Measurements from ENCODE around the gene MYO7A. TPM values are rescaled to one million over a fixed set of nuclear protein-coding genes. Genes with fewer than 3 reads are reported as not detected.

MYO7A gene
- total and polyA plus RNA-seq, 2 of the 4 experiments (the other 2 are of a cell fraction): 0.02 TPM; not detected in 1

DNA sequence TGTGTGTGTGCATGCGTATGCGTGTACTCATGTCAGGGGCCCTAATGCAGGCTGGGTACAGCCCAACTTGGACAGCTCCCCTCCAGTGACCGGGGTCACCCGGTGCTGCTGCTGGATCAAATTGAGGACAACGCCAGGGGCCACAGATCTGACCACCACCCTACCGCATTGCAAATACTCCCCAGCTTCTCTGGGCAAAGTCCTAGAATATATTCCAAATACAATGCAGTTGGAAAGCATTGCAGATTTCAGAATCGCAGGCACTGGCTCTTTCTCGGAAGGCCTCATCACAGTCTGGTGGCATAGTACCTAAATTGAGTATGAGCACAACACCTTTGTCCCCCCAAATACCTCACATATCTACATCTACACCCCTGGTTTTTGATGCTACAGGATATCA, 43.2 kb downstream of the MYO7A start:
- H2AK9ac ChIP-seq (replicated peaks; ENCODE audit: low read depth, low read length, poor library complexity): no peak overlapping the region
- ChIA-PET CTCF (no interaction called here), POLR2A (ENCODE audit: unreplicated experiment) (no interaction called here)
- no peak overlapping the region for H4K91ac ChIP-seq (ENCODE audit: insufficient read depth, low read depth, low read length)
- H3K4ac ChIP-seq (ENCODE audit: low read depth, low read length): no peak overlapping the region
- H2BK15ac ChIP-seq (ENCODE audit: low read depth, low read length): no peak overlapping the region
- no peak overlapping the region for H4K8ac ChIP-seq (ENCODE audit: low read depth in 2 of 2, low read length in 2 of 2)
- WGBS, 2 experiments (ENCODE audit: extremely low coverage in 2 of 2, insufficient read length in 1 of 2): 86% methylated on average over 3 of the region's 8 CpGs; no CpG with 5 or more reads in 1 of the 2 experiments
- no peaks in the 10 kb centered on the region for H3K9me3 ChIP-seq (ENCODE audit: control insufficient read depth, insufficient read depth, low read length)
- no peak overlapping the region for H4K5ac ChIP-seq (ENCODE audit: low read depth, low read length)
- no peaks in the 10 kb centered on the region for H4K20me1 ChIP-seq (ENCODE audit: insufficient read depth, low read length)
- H3K9ac ChIP-seq (ENCODE audit: low read depth, low read length): no peak overlapping the region
- H3K27me3 ChIP-seq (ENCODE audit: control insufficient read depth, insufficient read depth, low read length): peaks cover 40% of the 10 kb centered on the region
- H2BK5ac ChIP-seq (ENCODE audit: low read depth, low read length, poor library complexity, severe bottlenecking): no peak overlapping the region
- no peak overlapping the region for H2AFZ ChIP-seq (replicated peaks; ENCODE audit: low read length, poor library complexity)
- TF ChIP-seq, protein P1, sequence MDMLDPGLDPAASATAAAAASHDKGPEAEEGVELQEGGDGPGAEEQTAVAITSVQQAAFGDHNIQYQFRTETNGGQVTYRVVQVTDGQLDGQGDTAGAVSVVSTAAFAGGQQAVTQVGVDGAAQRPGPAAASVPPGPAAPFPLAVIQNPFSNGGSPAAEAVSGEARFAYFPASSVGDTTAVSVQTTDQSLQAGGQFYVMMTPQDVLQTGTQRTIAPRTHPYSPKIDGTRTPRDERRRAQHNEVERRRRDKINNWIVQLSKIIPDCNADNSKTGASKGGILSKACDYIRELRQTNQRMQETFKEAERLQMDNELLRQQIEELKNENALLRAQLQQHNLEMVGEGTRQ (IDR thresholded peaks at IDR 0.05; ENCODE audit: low read depth, low read length): no peak
- TF ChIP-seq MXI1 (IDR thresholded peaks at IDR 0.05; ENCODE audit: borderline replicate concordance, low read depth, low read length): no peak
- TF ChIP-seq CEBPB (IDR thresholded peaks at IDR 0.05; ENCODE audit: low read depth, low read length): no peak
- TF ChIP-seq MAZ (IDR thresholded peaks at IDR 0.05; ENCODE audit: borderline replicate concordance, low read depth, low read length): no peak
- no peak for TF ChIP-seq NFE2L2 (IDR thresholded peaks at IDR 0.05; ENCODE audit: low read depth, low read length)
- no peak for TF ChIP-seq MAFK (IDR thresholded peaks at IDR 0.05; ENCODE audit: low read depth, low read length)
- TF ChIP-seq FOS (IDR thresholded peaks at IDR 0.05; ENCODE audit: low read depth, low read length): no peak
- TF ChIP-seq POLR2A (IDR thresholded peaks at IDR 0.05; ENCODE audit: low read depth, low read length): no peak
- no peak for TF ChIP-seq RCOR1 (IDR thresholded peaks at IDR 0.05; ENCODE audit: insufficient replicate concordance, low read length)
- no peak for TF ChIP-seq SMC3 (IDR thresholded peaks at IDR 0.05; ENCODE audit: low read depth, low read length)
- no peaks in the 10 kb centered on the region for H3K9me1 ChIP-seq (ENCODE audit: insufficient read depth, low read length)
- dilution Hi-C loops (cut with HindIII; ENCODE audit: low sequenced_read_pairs, unreplicated experiment): no loop called here
- intact Hi-C loops (cut with micrococcal nuclease): no loop called here
- DNase-seq (no peak), ATAC-seq (ENCODE audit: low read depth) (no peak)
- H3K27ac ChIP-seq (ENCODE audit: insufficient read depth, low read length): no peak overlapping the region
- H2BK20ac ChIP-seq (ENCODE audit: low read depth, low read length): no peak overlapping the region
- no peak overlapping the region for H3K18ac ChIP-seq (ENCODE audit: low read depth, low read length)
- no peaks in the 10 kb centered on the region for H3K79me1 ChIP-seq (ENCODE audit: low read depth in 1 of 2, low read length in 2 of 2)
- H3K14ac ChIP-seq (replicated peaks; ENCODE audit: low read depth, low read length): no peak overlapping the region
- H3K4me2 ChIP-seq (ENCODE audit: low read depth, low read length): no peak overlapping the region
- no peak overlapping the region for H3K56ac ChIP-seq (ENCODE audit: extremely low read depth, insufficient read depth, low read length)
- no peaks in the 10 kb centered on the region for H3K36me3 ChIP-seq (ENCODE audit: control insufficient read depth, insufficient read depth, low read length)
- H3K4me3 ChIP-seq (ENCODE audit: insufficient read depth, low read depth, low read length): no peak overlapping the region
- H3K23ac ChIP-seq (ENCODE audit: low read depth, low read length): no peak overlapping the region
- BruUV-seq (replicated peaks): no TSS peak
- no peaks in the 10 kb centered on the region for H3K4me1 ChIP-seq (ENCODE audit: control insufficient read depth, insufficient read depth, low read length)
- no peak overlapping the region for H2AK5ac ChIP-seq (ENCODE audit: low read depth, low read length)
- no peak overlapping the region for H2BK120ac ChIP-seq (ENCODE audit: low read depth, low read length)
- in situ Hi-C loops (cut with MboI; ENCODE audit: low sequenced_read_pairs): no loop called here
